IPS-15b (cell line): ENCODE data around the gene SOX6.

Experiments
- H3K27me3 ChIP-seq: one replicate; pipeline ENCODE4 v1.6.1; 2013; ENCODE audit warnings: low read length; ENCODE audit not compliant: control insufficient read depth, insufficient read depth
- H3K36me3 ChIP-seq: one replicate; pipeline ENCODE4 v1.6.1; 2013; ENCODE audit warnings: low read length; ENCODE audit not compliant: control insufficient read depth, insufficient read depth
- H3K4me1 ChIP-seq: one replicate; pipeline ENCODE4 v1.6.1; 2013; ENCODE audit warnings: mild to moderate bottlenecking, low read length; ENCODE audit not compliant: control insufficient read depth, insufficient read depth
- H3K4me3 ChIP-seq: one replicate; pipeline ENCODE4 v1.5.1; 2013; ENCODE audit warnings: low read depth, low read length
- H3K9ac ChIP-seq: one replicate; pipeline ENCODE4 v1.6.1; 2013; ENCODE audit warnings: low read depth, mild to moderate bottlenecking, low read length
- H3K9me3 ChIP-seq: one replicate; pipeline ENCODE4 v1.6.1; 2013; ENCODE audit warnings: mild to moderate bottlenecking, low read length; ENCODE audit not compliant: control insufficient read depth, insufficient read depth

The SOX6 gene

DNA sequence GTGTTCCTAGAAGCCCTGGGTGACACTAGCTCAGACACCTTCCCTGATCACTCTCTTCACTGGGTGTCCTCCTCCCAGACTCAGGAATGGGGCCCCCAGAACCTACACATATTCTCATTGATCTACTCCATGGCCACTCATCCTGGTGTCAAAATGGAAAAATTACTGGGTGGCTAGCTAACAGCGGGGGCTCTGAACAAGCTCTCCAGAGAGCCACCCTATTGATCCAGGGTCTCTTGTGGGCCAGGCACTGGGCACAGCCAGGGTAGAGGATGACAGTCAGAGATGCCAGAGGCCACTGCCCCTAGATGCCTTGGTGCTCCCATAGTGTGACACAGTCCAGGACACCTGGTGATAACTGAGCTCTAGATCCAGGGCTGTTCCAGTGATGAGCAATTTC lies 393.1 kb downstream of the SOX6 start:
- no peak overlapping the region for H3K4me3 ChIP-seq

DNA sequence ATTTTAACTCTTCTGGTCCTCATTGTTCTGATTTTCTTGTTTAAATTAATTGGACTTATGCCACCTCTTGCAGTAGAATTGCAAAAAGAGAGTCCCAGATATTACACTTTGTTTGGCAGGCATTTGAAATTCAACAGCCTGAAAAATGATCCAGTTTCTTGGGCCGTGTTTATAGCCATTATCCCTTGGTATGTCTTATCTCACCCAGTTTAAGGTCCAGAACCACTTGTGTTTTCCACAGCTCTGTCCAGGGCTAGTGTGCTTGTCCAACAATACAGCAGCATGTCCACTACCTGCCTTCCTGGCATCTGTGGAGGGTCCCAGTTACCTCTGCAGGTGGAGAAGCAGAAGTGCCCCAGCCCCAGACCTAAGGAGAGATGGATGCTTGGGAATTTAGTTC lies 397.4 kb downstream of the SOX6 start:
- no peaks in the 10 kb centered on the region for H3K4me1 ChIP-seq
- H3K9me3 ChIP-seq: no peaks in the 10 kb centered on the region
- no peak overlapping the region for H3K4me3 ChIP-seq
- no peaks in the 10 kb centered on the region for H3K36me3 ChIP-seq
- H3K27me3 ChIP-seq: no peaks in the 10 kb centered on the region
- H3K9ac ChIP-seq: no peak overlapping the region

More for the DNA sequence above, 393.1 kb downstream of the SOX6 start:
- no peak overlapping the region for H3K9ac ChIP-seq
- H3K36me3 ChIP-seq: no peaks in the 10 kb centered on the region
- H3K27me3 ChIP-seq: no peaks in the 10 kb centered on the region
- H3K9me3 ChIP-seq: no peaks in the 10 kb centered on the region
- H3K4me1 ChIP-seq: no peaks in the 10 kb centered on the region

DNA sequence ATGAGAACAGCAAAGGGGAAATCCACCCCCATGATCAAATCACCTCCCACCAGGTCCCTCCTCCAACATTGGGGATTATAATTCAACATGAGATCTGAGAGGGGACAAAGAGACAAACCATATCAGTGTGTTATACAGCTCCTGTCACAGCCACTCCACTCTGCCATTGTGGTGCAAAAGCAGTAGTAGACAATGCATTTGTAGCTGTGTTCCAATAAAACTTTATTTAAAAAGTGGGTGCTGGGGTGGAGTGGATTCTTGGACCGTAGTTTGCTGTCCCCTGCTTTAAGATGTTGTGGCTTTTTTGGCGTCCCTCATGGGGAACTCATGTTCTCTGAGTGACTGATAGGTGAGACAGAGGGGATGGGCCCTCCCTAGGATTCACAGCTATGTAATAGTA lies 399.1 kb downstream of the SOX6 start:
- Histone ChIP-seq H3K36me3 (no peaks in the 10 kb centered on the region), H3K4me3 (no peak overlapping the region), H3K9ac (no peak overlapping the region), H3K9me3 (no peaks in the 10 kb centered on the region), H3K27me3 (no peaks in the 10 kb centered on the region), H3K4me1 (no peaks in the 10 kb centered on the region)

DNA sequence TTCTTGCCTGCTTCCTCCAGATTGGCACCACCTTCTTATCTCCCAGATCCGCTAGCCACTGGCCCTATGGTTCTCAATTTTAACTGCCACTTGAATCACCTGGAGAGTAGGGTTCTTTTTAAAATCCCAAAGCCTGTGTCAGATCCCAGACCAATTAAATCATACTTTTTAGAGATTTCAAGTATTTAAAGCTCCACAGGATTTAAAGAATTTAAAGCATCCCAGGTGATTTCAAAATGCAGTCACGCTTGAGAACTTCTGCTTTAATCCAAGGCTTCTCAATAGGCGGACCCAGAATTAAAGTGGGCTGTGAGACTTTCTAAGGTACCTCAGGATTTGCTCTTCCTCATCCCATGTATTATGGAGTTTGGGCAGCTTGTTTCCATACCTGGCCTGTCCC lies 400.0 kb downstream of the SOX6 start:
- no peaks in the 10 kb centered on the region for H3K27me3 ChIP-seq
- no peaks in the 10 kb centered on the region for H3K36me3 ChIP-seq

DNA sequence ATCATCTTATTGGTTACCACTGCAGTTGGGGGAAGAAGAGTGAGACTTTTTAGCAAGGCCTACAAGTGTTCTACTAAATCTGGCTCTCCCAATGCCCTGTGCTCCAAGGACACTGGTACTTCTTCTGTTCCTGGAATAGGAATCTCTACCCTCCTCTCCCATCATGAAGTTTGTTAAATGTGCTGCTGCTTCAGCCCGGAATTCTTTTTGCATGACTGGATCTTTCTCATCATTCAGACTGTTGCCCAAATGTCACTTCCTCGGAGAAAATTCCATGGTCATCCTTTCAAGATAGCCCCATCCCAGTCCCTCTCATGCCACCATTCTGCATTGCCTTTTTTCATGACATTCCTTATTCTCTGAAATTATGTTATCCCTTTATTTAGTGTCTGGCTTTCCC lies 400.8 kb downstream of the SOX6 start:
- Histone ChIP-seq H3K4me1 (no peaks in the 10 kb centered on the region), H3K27me3 (no peaks in the 10 kb centered on the region), H3K9ac (no peak overlapping the region), H3K36me3 (no peaks in the 10 kb centered on the region), H3K4me3 (no peak overlapping the region), H3K9me3 (no peaks in the 10 kb centered on the region)

More for the DNA sequence above, 400.0 kb downstream of the SOX6 start:
- no peak overlapping the region for H3K4me3 ChIP-seq
- no peak overlapping the region for H3K9ac ChIP-seq
- no peaks in the 10 kb centered on the region for H3K9me3 ChIP-seq
- no peaks in the 10 kb centered on the region for H3K4me1 ChIP-seq

DNA sequence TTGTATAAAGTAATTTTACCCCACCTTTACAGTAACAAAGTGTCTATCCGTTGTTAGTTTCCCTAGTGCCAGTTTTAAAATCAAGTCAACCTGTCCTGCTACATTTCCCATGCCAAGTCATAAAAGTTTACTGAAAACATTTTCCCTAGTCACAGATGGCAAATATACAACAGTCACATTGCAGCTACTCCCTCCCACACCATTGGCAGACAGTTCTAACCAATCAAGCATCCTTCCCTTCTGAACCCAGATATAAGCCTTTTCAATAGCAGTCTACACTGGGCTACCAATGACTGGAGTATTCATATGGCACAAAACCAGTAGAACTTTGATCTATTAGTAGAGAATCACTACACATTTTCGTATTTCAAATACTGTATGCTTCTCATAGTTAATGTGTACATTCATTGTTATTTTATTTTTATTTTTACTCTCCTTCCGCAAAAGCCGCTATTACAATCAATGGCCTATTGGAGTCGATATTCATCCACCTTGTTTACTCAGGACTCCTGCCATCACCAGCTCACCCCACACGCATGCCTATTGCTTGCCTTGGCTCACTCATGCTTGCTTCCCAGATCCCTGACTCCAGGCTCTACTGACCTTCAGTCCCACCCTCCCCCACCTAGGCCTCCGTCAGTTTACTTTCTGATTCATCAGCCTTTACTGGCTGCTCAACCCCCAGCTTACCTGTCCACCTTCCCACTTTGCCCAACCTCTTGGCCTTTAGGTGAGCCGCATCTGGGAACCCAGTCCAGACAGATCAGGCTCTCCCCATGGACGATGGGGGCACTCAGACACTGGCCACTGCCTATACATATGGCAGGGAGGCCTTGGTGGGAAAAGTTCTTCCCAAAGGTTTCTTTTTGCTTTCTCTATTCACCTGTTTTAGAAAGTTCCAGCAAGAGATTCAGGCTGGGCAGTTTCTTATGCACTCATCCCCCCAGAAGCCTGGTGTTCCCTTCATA lies 408.4 kb downstream of the SOX6 start:
- Histone ChIP-seq H3K27me3 (peaks cover 3% of the 10 kb centered on the region), H3K9ac (no peak overlapping the region), H3K36me3 (no peaks in the 10 kb centered on the region), H3K9me3 (no peaks in the 10 kb centered on the region), H3K4me1 (no peaks in the 10 kb centered on the region), H3K4me3 (no peak overlapping the region)

DNA sequence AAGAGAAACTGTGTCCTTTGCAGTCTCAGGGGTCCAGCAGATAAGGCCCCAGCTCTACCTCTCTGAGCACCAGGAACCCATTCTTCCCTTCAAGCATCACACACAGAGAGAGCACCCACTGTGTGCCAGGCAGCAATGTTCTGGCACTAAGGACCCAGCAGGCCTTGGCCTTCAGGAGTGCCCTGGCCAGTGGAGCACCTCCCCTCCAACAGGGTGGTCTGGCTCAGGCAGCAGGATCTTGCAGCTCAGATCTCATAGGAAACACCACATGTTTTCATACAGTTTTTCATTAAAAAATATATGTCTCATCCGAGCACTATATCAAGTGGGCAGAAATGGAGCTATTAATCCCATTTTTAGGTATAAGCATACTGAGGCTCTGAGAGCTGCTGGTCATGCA lies 410.6 kb downstream of the SOX6 start:
- Histone ChIP-seq H3K4me3 (no peak overlapping the region), H3K36me3 (no peaks in the 10 kb centered on the region), H3K9me3 (no peaks in the 10 kb centered on the region), H3K27me3 (peaks cover 18% of the 10 kb centered on the region), H3K4me1 (no peaks in the 10 kb centered on the region), H3K9ac (no peak overlapping the region)

DNA sequence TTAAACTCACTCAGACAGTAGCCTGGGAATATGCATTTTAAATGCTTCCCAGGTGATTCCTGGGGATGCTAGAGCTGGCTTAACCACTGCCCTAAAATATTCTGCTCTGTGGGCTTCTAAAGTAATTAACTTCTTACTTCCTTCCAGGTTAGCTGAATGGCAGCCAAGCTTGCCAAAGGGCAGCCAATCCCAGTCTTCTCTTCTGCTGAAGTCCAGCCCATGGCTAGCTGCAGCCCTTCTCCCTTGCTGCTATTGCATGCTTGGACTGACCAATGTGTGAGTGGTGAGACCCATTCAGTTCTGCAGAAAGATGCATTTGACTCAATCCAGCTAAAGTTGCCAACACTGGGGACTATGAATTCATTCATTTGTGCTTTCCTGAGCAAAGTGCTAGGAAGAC lies 411.9 kb downstream of the SOX6 start:
- no peaks in the 10 kb centered on the region for H3K9me3 ChIP-seq
- no peak overlapping the region for H3K9ac ChIP-seq
- peaks cover 21% of the 10 kb centered on the region for H3K27me3 ChIP-seq
- H3K4me1 ChIP-seq: no peaks in the 10 kb centered on the region
- H3K36me3 ChIP-seq: no peaks in the 10 kb centered on the region
- H3K4me3 ChIP-seq: no peak overlapping the region

DNA sequence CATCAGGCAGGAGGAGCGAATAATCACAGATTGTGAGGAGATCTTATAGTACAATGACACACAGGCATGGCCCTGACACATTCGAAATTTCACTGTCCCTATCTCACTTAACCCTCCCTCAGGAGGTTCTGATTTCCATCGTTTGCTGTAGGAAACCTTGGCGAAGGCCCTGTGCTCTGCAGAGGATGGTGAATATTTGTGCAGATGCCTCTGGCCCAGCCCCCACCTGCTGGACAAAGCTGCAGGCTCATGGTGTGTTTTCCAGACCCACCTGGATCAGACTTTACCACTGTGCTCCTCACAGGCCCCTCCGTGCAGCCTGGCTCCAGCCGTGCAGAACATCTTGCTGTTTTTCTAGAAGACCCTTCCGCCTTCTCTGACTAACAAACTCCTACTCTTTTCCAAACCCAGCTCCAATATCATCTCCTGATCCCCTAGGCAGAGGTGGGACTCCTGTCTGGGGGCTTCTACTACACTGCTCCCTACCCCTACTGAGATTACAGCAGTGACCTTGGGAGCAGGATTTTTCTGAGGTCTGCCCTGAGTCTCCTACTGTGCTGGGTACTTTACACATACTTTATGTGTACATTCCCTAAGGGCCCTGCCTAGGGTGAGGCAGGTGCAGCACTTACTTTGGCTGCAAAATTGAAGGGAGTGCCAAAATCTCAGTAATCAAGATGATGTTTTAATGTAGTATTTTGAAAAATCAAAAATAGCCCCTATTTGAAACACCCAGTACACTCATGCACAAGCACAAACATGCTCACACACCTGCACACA lies 412.7 kb downstream of the SOX6 start:
- Histone ChIP-seq H3K4me3 (no peak overlapping the region), H3K9me3 (no peaks in the 10 kb centered on the region), H3K36me3 (no peaks in the 10 kb centered on the region), H3K27me3 (peaks cover 21% of the 10 kb centered on the region), H3K9ac (no peak overlapping the region), H3K4me1 (no peaks in the 10 kb centered on the region)

DNA sequence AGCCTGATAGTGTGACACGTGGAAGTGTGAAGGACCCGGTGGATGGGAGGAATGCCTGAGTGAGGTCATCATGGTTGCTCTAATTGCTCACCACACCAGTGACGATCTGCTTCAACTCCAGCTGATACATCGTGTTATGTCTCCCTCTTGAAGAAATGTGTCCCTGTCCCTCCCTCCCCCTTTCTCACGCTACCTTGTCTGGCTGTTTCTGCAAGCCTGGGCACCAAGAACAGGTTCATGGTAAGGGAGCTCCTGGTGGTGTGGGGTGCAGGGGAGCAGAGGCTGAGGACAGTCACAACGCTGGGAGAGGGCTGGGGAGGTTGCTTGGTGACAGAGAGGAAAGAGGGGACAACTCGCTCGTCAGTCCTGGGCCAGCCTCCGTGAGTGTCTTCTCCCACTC lies 413.4 kb downstream of the SOX6 start:
- Histone ChIP-seq H3K27me3 (peaks cover 21% of the 10 kb centered on the region), H3K9ac (no peak overlapping the region), H3K4me3 (no peak overlapping the region), H3K9me3 (no peaks in the 10 kb centered on the region), H3K36me3 (no peaks in the 10 kb centered on the region), H3K4me1 (no peaks in the 10 kb centered on the region)

DNA sequence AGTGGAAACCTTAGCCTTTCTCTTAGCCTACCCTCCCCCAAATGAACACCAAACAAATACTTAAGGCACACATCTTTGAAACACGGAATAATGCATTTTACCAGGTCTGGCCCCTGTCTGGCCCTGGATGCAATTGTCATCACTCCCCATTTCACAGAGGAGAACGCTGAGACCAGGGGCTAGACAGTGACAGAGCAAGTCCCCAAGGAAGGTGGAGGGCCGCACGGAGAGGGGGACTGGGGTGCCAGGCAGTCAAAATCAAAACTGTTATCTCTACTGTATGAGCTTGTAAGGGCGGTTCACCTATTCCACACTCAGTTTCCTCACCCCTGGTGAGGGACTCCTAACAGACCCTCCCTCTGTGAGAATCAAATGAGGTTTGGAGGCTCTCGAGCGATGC lies 414.2 kb downstream of the SOX6 start:
- no peaks in the 10 kb centered on the region for H3K4me1 ChIP-seq
- H3K36me3 ChIP-seq: no peaks in the 10 kb centered on the region
- no peak overlapping the region for H3K4me3 ChIP-seq
- no peak overlapping the region for H3K9ac ChIP-seq
- peaks cover 21% of the 10 kb centered on the region for H3K27me3 ChIP-seq
- no peaks in the 10 kb centered on the region for H3K9me3 ChIP-seq
